NCI-H2029 (cell line): ENCODE measurements around the gene BMAL1.

Experiments used
- DNase-seq: peaks from one replicate; lab custom pipeline; 2025; lab: John Stamatoyannopoulos, UW

Gene BMAL1

GRCh38 chr11:13317293-13318080 lies 39.9 kb downstream of the BMAL1 start:
- DNase-seq, result no peak

- no peak for DNase-seq
Measured at GRCh38 chr11:13318498-13319295, 41.1 kb downstream of the BMAL1 start.

GRCh38 chr11:13320688-13321087 lies 43.1 kb downstream of the BMAL1 start:
- no peak for DNase-seq

- DNase-seq, result no peak
Measured at GRCh38 chr11:13321431-13321830, 43.8 kb downstream of the BMAL1 start.

GRCh38 chr11:13324141-13324540 lies 46.6 kb downstream of the BMAL1 start:
- no peak for DNase-seq

GRCh38 chr11:13324709-13325108 lies 47.1 kb downstream of the BMAL1 start:
- DNase-seq, result no peak

- DNase-seq, result peak; percentile 69
Measured at GRCh38 chr11:13327421-13327820, 49.8 kb downstream of the BMAL1 start.

- DNase-seq, result peak; percentile 14
Measured at GRCh38 chr11:13328286-13328685, 50.7 kb downstream of the BMAL1 start.

GRCh38 chr11:13329670-13330356 lies 52.2 kb downstream of the BMAL1 start:
- DNase-seq, result peak; percentile 95

GRCh38 chr11:13332124-13332523 lies 54.5 kb downstream of the BMAL1 start:
- DNase-seq, result no peak

- DNase-seq, result no peak
Measured at GRCh38 chr11:13333456-13333957, 55.9 kb downstream of the BMAL1 start.

GRCh38 chr11:13334034-13334786 lies 56.6 kb downstream of the BMAL1 start:
- DNase-seq, result no peak

GRCh38 chr11:13335319-13335718 lies 57.7 kb downstream of the BMAL1 start:
- peak; percentile 48 for DNase-seq

- DNase-seq, result peak; percentile 74
Measured at GRCh38 chr11:13336246-13336878, 58.8 kb downstream of the BMAL1 start.

- DNase-seq, result no peak
Measured at GRCh38 chr11:13338019-13338426, 60.4 kb downstream of the BMAL1 start.

- DNase-seq, result peak; percentile 40
Measured at GRCh38 chr11:13338427-13339069, 61.0 kb downstream of the BMAL1 start.

- DNase-seq, result no peak
Measured at GRCh38 chr11:13339195-13340153, 61.9 kb downstream of the BMAL1 start.

GRCh38 chr11:13341026-13341425 lies 63.4 kb downstream of the BMAL1 start:
- no peak for DNase-seq

GRCh38 chr11:13343067-13343466 lies 65.5 kb downstream of the BMAL1 start:
- DNase-seq, result no peak
